ENCODE data around the gene ANKS1B.

Gene ANKS1B

GRCh38 chr12:98939926-98940325 lies 1044.8 kb downstream of the ANKS1B start:
- TF ChIP-seq ZSCAN30 (tag by site-specific recombination; IDR thresholded peaks at IDR 0.05) (no peak), ZNF121 (tag by site-specific recombination; IDR thresholded peaks at IDR 0.05) (no peak), ZBTB7A (tag by site-specific recombination; IDR thresholded peaks at IDR 0.05; ENCODE audit: low read depth) (no peak), ZNF555 (tag by site-specific recombination; conservative IDR thresholded peaks at IDR 0.05) (no peak), ZBTB49 (tag by site-specific recombination; IDR thresholded peaks at IDR 0.05; ENCODE audit: low read depth) (no peak), ZNF561 (tag by site-specific recombination; IDR thresholded peaks at IDR 0.05; ENCODE audit: borderline replicate concordance) (no peak), ZFP69B (tag by site-specific recombination; IDR thresholded peaks at IDR 0.05) (no peak), PRDM2 (tag by site-specific recombination; IDR thresholded peaks at IDR 0.05; ENCODE audit: borderline replicate concordance) (no peak), PRDM4 (tag by site-specific recombination; IDR thresholded peaks at IDR 0.05) (no peak), ZNF426 (tag by site-specific recombination; IDR thresholded peaks at IDR 0.05) (no peak)
- ChIA-PET POLR2A (no interaction called here), CTCF (interaction anchor here (0.6 to 2.7 kb wide), 19 partner anchors 9 to 246 kb away, joined by 3 to 12 read pairs (median 4); no protein-coding TSS in a partner anchor)
- H3K27ac ChIP-seq (ENCODE audit: extremely low read depth, low read depth, low read length): no peak overlapping the region
- no peaks in the 10 kb centered on the region for H3K36me3 ChIP-seq (ENCODE audit: control insufficient read depth in 2 of 2, insufficient read depth in 1 of 2, low read length in 2 of 2)
- H3K9me3 ChIP-seq (ENCODE audit: control insufficient read depth, insufficient read depth, low read depth, low read length): no peaks in the 10 kb centered on the region
- no peaks in the 10 kb centered on the region for H3K4me1 ChIP-seq (ENCODE audit: control insufficient read depth, insufficient read depth, low read length)
- no peak overlapping the region for H3K4me3 ChIP-seq (ENCODE audit: low read depth, low read length)

- no peaks in the 10 kb centered on the region for H3K4me1 ChIP-seq (ENCODE audit: control insufficient read depth, insufficient read depth, low read length)
- no peaks in the 10 kb centered on the region for H3K36me3 ChIP-seq (ENCODE audit: control insufficient read depth in 2 of 2, insufficient read depth in 1 of 2, low read length in 2 of 2)
- CTCF ChIA-PET: interaction anchor here (0.6 to 2.9 kb wide), 22 partner anchors 9 to 373 kb away, joined by 3 to 13 read pairs (median 4); no protein-coding TSS in a partner anchor
- no peaks in the 10 kb centered on the region for H3K9me3 ChIP-seq (ENCODE audit: control insufficient read depth, insufficient read depth, low read depth, low read length)
- POLR2A ChIA-PET: no interaction called here
- no peak overlapping the region for H3K27ac ChIP-seq (ENCODE audit: extremely low read depth, low read depth, low read length)
- TF ChIP-seq PBX3 (CRISPR knock-in tag; IDR thresholded peaks at IDR 0.05) (no peak), ZNF624 (tag by site-specific recombination; IDR thresholded peaks at IDR 0.05) (no peak), SETDB1 (IDR thresholded peaks at IDR 0.05; ENCODE audit: insufficient read length, low read length) (no peak), ZNF610 (tag by site-specific recombination; IDR thresholded peaks at IDR 0.05; ENCODE audit: borderline replicate concordance) (no peak), ZNF654 (tag by site-specific recombination; IDR thresholded peaks at IDR 0.05; ENCODE audit: low read depth) (peak; percentile 61)
- no peak overlapping the region for H3K4me3 ChIP-seq (ENCODE audit: low read depth, low read length)
Measured at GRCh38 chr12:98939350-98939749, 1045.4 kb downstream of the ANKS1B start.

Data from HEK293 (cell line).